Endometrium (tissue), 2 donors: ENCODE data around the gene CHPF.

Experiments
- FAIRE-seq: peaks from 2 replicates; lab custom pipeline; 2012; peaks lifted over from hg19 to GRCh38; lab: Jason Lieb, UNC
- donor health status: control.
- donor health status: control.

CHPF gene

GRCh38 chr2:219496825-219497494 is 46.6 kb downstream of the CHPF start:
- FAIRE-seq = no peak

GRCh38 chr2:219496247-219496824 is 47.3 kb downstream of the CHPF start:
- no peak for FAIRE-seq

- FAIRE-seq = no peak
These were observed 48.0 kb downstream of the CHPF start for GRCh38 chr2:219495531-219496122.

- FAIRE-seq = no peak
These were observed 48.6 kb downstream of the CHPF start for GRCh38 chr2:219494952-219495530.

- no peak for FAIRE-seq
These were observed 50.5 kb downstream of the CHPF start for GRCh38 chr2:219493086-219493485.

- FAIRE-seq = no peak
These were observed 51.0 kb downstream of the CHPF start for GRCh38 chr2:219492575-219492974.

GRCh38 chr2:219491278-219491963 is 52.2 kb downstream of the CHPF start:
- no peak for FAIRE-seq

GRCh38 chr2:219490600-219491130 is 52.9 kb downstream of the CHPF start:
- FAIRE-seq = no peak

GRCh38 chr2:219490186-219490585 is 53.4 kb downstream of the CHPF start:
- FAIRE-seq = no peak

GRCh38 chr2:219489315-219489714 is 54.3 kb downstream of the CHPF start:
- no peak for FAIRE-seq
